GM23338 (cell line): ENCODE measurements around the gene MAPKBP1. TPM values are rescaled to one million over a fixed set of nuclear protein-coding genes. Genes with fewer than 3 reads are reported as not detected.

Experiments
- ATAC-seq: fragments of 200-7000 bp; cut with Tn5 transposase; 3 replicates; pipeline ENCODE4 v1.9.1; 2020
- DNase-seq: peaks from one replicate; pipeline ENCODE4 v3.0.0-alpha.2; 2015; ENCODE audit warnings: low spot score
- H2AFZ ChIP-seq: fragments of 200-600 bp; sonication (generic); 2 replicates; pipeline ENCODE4 v1.8.0; 2016; ENCODE audit warnings: antibody characterized with exemption, mild to moderate bottlenecking, moderate library complexity
- H3F3A ChIP-seq: fragments of 200-600 bp; sonication (generic); replicated peaks from 2 replicates; pipeline ENCODE4 v1.8.0; 2017; ENCODE audit warnings: antibody characterized with exemption, mixed run types, low read depth
- H3K27ac ChIP-seq: fragments of 200-600 bp; sonication (generic); 2 replicates; pipeline ENCODE4 v1.6.1; 2016; ENCODE audit warnings: low read depth
- H3K27me3 ChIP-seq: fragments of 200-600 bp; sonication (generic); 2 replicates; pipeline ENCODE4 v1.8.0; 2016; ENCODE audit warnings: mild to moderate bottlenecking, mixed run types, moderate library complexity; ENCODE audit not compliant: insufficient read depth
- H3K36me3 ChIP-seq: fragments of 200-600 bp; sonication (generic); 2 replicates; pipeline ENCODE4 v1.8.0; 2016; ENCODE audit warnings: mild to moderate bottlenecking; ENCODE audit not compliant: insufficient read depth
- H3K4me1 ChIP-seq: fragments of 200-600 bp; sonication (generic); 2 replicates; pipeline ENCODE4 v1.8.0; 2016; ENCODE audit warnings: mild to moderate bottlenecking, moderate library complexity; ENCODE audit not compliant: insufficient read depth
- H3K4me2 ChIP-seq: fragments of 200-600 bp; sonication (generic); 2 replicates; pipeline ENCODE4 v1.7.1; 2017; ENCODE audit warnings: mixed run types
- H3K4me3 ChIP-seq: fragments of 200-600 bp; sonication (generic); 2 replicates; pipeline ENCODE4 v1.6.1; 2016; ENCODE audit warnings: mixed run types
- H3K79me2 ChIP-seq: fragments of 200-600 bp; sonication (generic); replicated peaks from 2 replicates; pipeline ENCODE4 v1.8.0; 2017; ENCODE audit warnings: mild to moderate bottlenecking; ENCODE audit not compliant: insufficient read depth
- H3K9me2 ChIP-seq: fragments of 200-600 bp; sonication (generic); 2 replicates; pipeline ENCODE4 v1.8.0; 2017; ENCODE audit not compliant: insufficient read depth
- H4K20me1 ChIP-seq: fragments of 200-600 bp; sonication (generic); replicated peaks from 2 replicates; pipeline ENCODE4 v1.8.0; 2017; ENCODE audit warnings: mild to moderate bottlenecking; ENCODE audit not compliant: insufficient read depth
- H3K27ac Mint-ChIP-seq: 2 replicates; pipeline ENCODE4 v1.8.0; 2020; ENCODE audit warnings: inconsistent platforms, mild to moderate bottlenecking, moderate library complexity, mixed read lengths
- H3K27me3 Mint-ChIP-seq: 3 replicates; pipeline ENCODE4 v1.8.0; 2022; ENCODE audit warnings: low read depth, mild to moderate bottlenecking, moderate library complexity, mixed read lengths, inconsistent platforms; ENCODE audit not compliant: insufficient read depth, poor library complexity
- H3K36me3 Mint-ChIP-seq: 3 replicates; pipeline ENCODE4 v1.8.0; 2021; ENCODE audit warnings: low read depth, mild to moderate bottlenecking, inconsistent platforms, moderate library complexity, mixed read lengths
- H3K4me1 Mint-ChIP-seq: 3 replicates; pipeline ENCODE4 v1.8.0; 2020; ENCODE audit warnings: mild to moderate bottlenecking, inconsistent platforms, mixed read lengths
- H3K4me3 Mint-ChIP-seq: 3 replicates; pipeline ENCODE4 v1.8.0; 2021; ENCODE audit warnings: moderate library complexity, mild to moderate bottlenecking, inconsistent platforms, mixed read lengths
- H3K9me3 Mint-ChIP-seq: 3 replicates; pipeline ENCODE4 v1.8.0; 2020; ENCODE audit warnings: moderate library complexity, mild to moderate bottlenecking, inconsistent platforms, mixed read lengths
- CREB1 ChIP-seq: fragments of 250-450 bp; sonication (Bioruptor Pico); IDR thresholded peaks from 2 replicates; pipeline ENCODE4 v1.5.0; 2020; ENCODE audit warnings: low read depth, mild to moderate bottlenecking, moderate library complexity
- CTCF ChIP-seq, 2 experiments: fragments of 200-600 bp in 1 of 2; sonication (generic) in 1 of 2; conservative IDR thresholded peaks; 2 replicates each; pipeline versions ENCODE4 v1.5.1 to v1.6.1; 2016 to 2017; ENCODE audit warnings: antibody characterized with exemption in 2 of 2, low read depth in 2 of 2, mild to moderate bottlenecking in 2 of 2, moderate library complexity in 1 of 2
- ETS1 ChIP-seq: IDR thresholded peaks from 2 replicates; pipeline ENCODE4 v1.6.1; 2016; ENCODE audit warnings: antibody characterized with exemption
- EZH2 ChIP-seq: fragments of 200-600 bp; sonication (generic); IDR thresholded peaks from one replicate; pipeline ENCODE4 v1.8.0; 2017; ENCODE audit warnings: antibody characterized with exemption, mild to moderate bottlenecking, low read depth; ENCODE audit not compliant: unreplicated experiment
- EZH2phosphoT487 ChIP-seq: fragments of 200-600 bp; sonication (generic); IDR thresholded peaks from one replicate; pipeline ENCODE4 v1.8.1; 2018; ENCODE audit warnings: antibody characterized with exemption; ENCODE audit not compliant: unreplicated experiment
- JUNB ChIP-seq: IDR thresholded peaks from one replicate; pipeline ENCODE4 v1.6.1; 2016; ENCODE audit warnings: antibody characterized with exemption; ENCODE audit not compliant: unreplicated experiment
- NANOG ChIP-seq: IDR thresholded peaks from 2 replicates; pipeline ENCODE4 v1.6.1; 2016; ENCODE audit warnings: antibody characterized with exemption, borderline replicate concordance
- POLR2AphosphoS5 ChIP-seq: IDR thresholded peaks from 2 replicates; pipeline ENCODE4 v1.6.1; 2016; ENCODE audit warnings: antibody characterized with exemption, low read depth
- REST ChIP-seq: IDR thresholded peaks from one replicate; pipeline ENCODE4 v1.6.1; 2018; ENCODE audit warnings: antibody characterized with exemption; ENCODE audit not compliant: unreplicated experiment
- STAT1 ChIP-seq: IDR thresholded peaks from one replicate; pipeline ENCODE4 v1.6.1; 2016; ENCODE audit warnings: antibody characterized with exemption; ENCODE audit not compliant: unreplicated experiment
- ZNF114 ChIP-seq: fragments of 250-450 bp; sonication (Bioruptor Pico); IDR thresholded peaks from 2 replicates; pipeline ENCODE4 v1.5.0; 2020; ENCODE audit warnings: mild to moderate bottlenecking, moderate library complexity
- ZNF331 ChIP-seq: fragments of 250-450 bp; sonication (Bioruptor Pico); IDR thresholded peaks from 2 replicates; pipeline ENCODE4 v1.5.0; 2020; ENCODE audit warnings: low read depth, mild to moderate bottlenecking, moderate library complexity
- ZNF462 ChIP-seq: fragments of 250-450 bp; sonication (Bioruptor Pico); IDR thresholded peaks from 2 replicates; pipeline ENCODE4 v1.5.0; 2020; ENCODE audit warnings: mild to moderate bottlenecking, moderate library complexity
- polyA plus RNA-seq: library from polyadenylated mRNA; unstranded; fragments of >200 nt; fragmentation: Nextera tagmentation; extraction: Ambion mirVana; gene quantifications from 2 replicates; pipeline ENCODE4 v1.2.1, GENCODE V29; 2016
- total RNA-seq: library from RNA; depleted of rRNA; stranded (reverse); fragments of >200 nt; shearing (Covaris generic); gene quantifications from 2 replicates; pipeline ENCODE4 v1.2.3, GENCODE V29; 2014

The MAPKBP1 gene
- total and polyA plus RNA-seq, 2 experiments from 2014 or later = 1.9 to 8.9 TPM

- no peak overlapping the region for H2AFZ ChIP-seq
- H3K4me3 Mint-ChIP-seq = no peak overlapping the region
- H3F3A ChIP-seq = no peaks in the 10 kb centered on the region
- H4K20me1 ChIP-seq = no peaks in the 10 kb centered on the region
- H3K4me3 ChIP-seq = no peak overlapping the region
- H3K79me2 ChIP-seq = no peaks in the 10 kb centered on the region
- no peaks in the 10 kb centered on the region for H3K4me1 ChIP-seq
- ATAC-seq = no peak
- peaks cover 4% of the 10 kb centered on the region for H3K27me3 Mint-ChIP-seq
- no peaks in the 10 kb centered on the region for H3K36me3 ChIP-seq
- no peaks in the 10 kb centered on the region for H3K9me2 ChIP-seq
- no peaks in the 10 kb centered on the region for H3K9me3 Mint-ChIP-seq
- no peaks in the 10 kb centered on the region for H3K4me1 Mint-ChIP-seq
- H3K36me3 Mint-ChIP-seq = no peaks in the 10 kb centered on the region; the same call in 2 of the 3 replicates
- TF ChIP-seq POLR2AphosphoS5 (no peak), CREB1 (CRISPR knock-in tag) (no peak), ZNF331 (CRISPR knock-in tag) (no peak), ETS1 (no peak), ZNF462 (CRISPR knock-in tag) (no peak), EZH2 (no peak), STAT1 (no peak), REST (no peak), CTCF (conservative IDR thresholded peaks at IDR 0.05; ENCODE audit: low read depth in 2 of 2) (no peak), ZNF114 (CRISPR knock-in tag) (no peak), EZH2phosphoT487 (no peak), NANOG (no peak), JUNB (no peak)
- no peak overlapping the region for H3K27ac ChIP-seq
- H3K27ac Mint-ChIP-seq = no peak overlapping the region
- H3K27me3 ChIP-seq = no peaks in the 10 kb centered on the region
- H3K4me2 ChIP-seq = no peak overlapping the region
- no peak for DNase-seq
Measured at GRCh38 chr15:41843571-41843970, 69.3 kb downstream of the MAPKBP1 start.
